GM12878 (cell line): ENCODE results near the gene TTC39A. TPM values are rescaled to one million over a fixed set of nuclear protein-coding genes. Genes with fewer than 3 reads are reported as not detected.

Experiments used
- ATAC-seq: fragments of 200-7000 bp; cut with Tn5 transposase; 3 replicates; pipeline ENCODE4 v1.9.1; 2020; ENCODE audit warnings: mild to moderate bottlenecking, moderate library complexity
- BruUV-seq: library from RNA; stranded (reverse); fragments of 400-500 nt; replicated peaks from 2 replicates; lab custom pipeline; 2021; lab: Mats Ljungman, UMichigan
- CTCF ChIA-PET: fragments of 300-600 bp; sonication (Branson Sonifier 250); formaldehyde crosslinking; extraction: SDS; loops from one replicate; lab custom pipeline; 2021; ENCODE audit warnings: inconsistent platforms; lab: Yijun Ruan, JAX
- POLR2A ChIA-PET: fragments of 350-600 bp; formaldehyde crosslinking; extraction: SDS; loops from one replicate; lab custom pipeline; 2021; ENCODE audit warnings: inconsistent platforms; lab: Charles Lee
- RAD21 ChIA-PET: fragments of 300-600 bp; sonication (Branson Sonifier 250); formaldehyde crosslinking; loops from one replicate; lab custom pipeline; 2023; ENCODE audit warnings: antibody characterized with exemption; ENCODE audit not compliant: unreplicated experiment; lab: Charles Lee
- SMC1A ChIA-PET: fragments of 300-600 bp; sonication (Branson Sonifier 250); formaldehyde crosslinking; loops from one replicate; lab custom pipeline; 2023; ENCODE audit not compliant: unreplicated experiment, uncharacterized antibody; lab: Charles Lee
- DNase-seq: peaks from one replicate; pipeline ENCODE4 v3.0.0-alpha.2; 2011; ENCODE audit warnings: low read depth, low spot score
- FAIRE-seq: peaks from 3 replicates; lab custom pipeline; 2011; peaks lifted over from hg19 to GRCh38; lab: Jason Lieb, UNC
- H2AFZ ChIP-seq: 2 replicates; pipeline ENCODE4 v1.6.0; 2011; ENCODE audit warnings: low read depth, low read length, control low read depth; ENCODE audit not compliant: control insufficient read depth
- H3K27ac ChIP-seq: 2 replicates; pipeline ENCODE4 v1.5.1; 2011; ENCODE audit warnings: control low read depth; ENCODE audit not compliant: control insufficient read depth, insufficient read depth
- H3K27me3 ChIP-seq, 2 experiments: replicated peaks in 1 of 2; 2 replicates each; pipeline versions ENCODE4 v1.6.0 to v1.6.1; 2011; ENCODE audit warnings: low read length in 1 of 2; ENCODE audit not compliant: control insufficient read depth in 2 of 2, insufficient read depth in 2 of 2
- H3K36me3 ChIP-seq, 2 experiments: 2 replicates each; pipeline ENCODE4 v1.5.1; 2011; ENCODE audit warnings: low read length in 1 of 2; ENCODE audit not compliant: control insufficient read depth in 2 of 2, insufficient read depth in 2 of 2
- H3K4me1 ChIP-seq: 2 replicates; pipeline ENCODE4 v1.6.1; 2011; ENCODE audit warnings: mild to moderate bottlenecking, low read length, moderate library complexity, mixed read lengths; ENCODE audit not compliant: control insufficient read depth, insufficient read depth
- H3K4me2 ChIP-seq: 2 replicates; pipeline ENCODE4 v1.6.0; 2011; ENCODE audit warnings: control low read depth; ENCODE audit not compliant: control insufficient read depth, insufficient read depth
- H3K4me3 ChIP-seq: fragments of 200-600 bp; sonication (generic); 2 replicates; pipeline ENCODE4 v1.5.1; 2016
- H3K79me2 ChIP-seq: 2 replicates; pipeline ENCODE4 v1.6.0; 2011; ENCODE audit warnings: low read length; ENCODE audit not compliant: control insufficient read depth, insufficient read depth
- H3K9ac ChIP-seq: 2 replicates; pipeline ENCODE4 v1.8.0; 2011; ENCODE audit warnings: low read length, control low read depth, mixed read lengths; ENCODE audit not compliant: control insufficient read depth, insufficient read depth
- H3K9me3 ChIP-seq: replicated peaks from 3 replicates; pipeline ENCODE4 v1.5.1; 2011; ENCODE audit warnings: mild to moderate bottlenecking, low read length; ENCODE audit not compliant: control insufficient read depth, insufficient read depth
- H4K20me1 ChIP-seq: 2 replicates; pipeline ENCODE4 v1.6.0; 2011; ENCODE audit not compliant: control insufficient read depth, insufficient read depth
- ATF7 ChIP-seq: fragments of 450-650 bp; IDR thresholded peaks from 2 replicates; pipeline ENCODE4 v1.6.1; 2016; ENCODE audit warnings: low read depth, mild to moderate bottlenecking
- BHLHE40 ChIP-seq, 2 experiments: fragments of 450-650 bp in 1 of 2; IDR thresholded peaks; 2 replicates each; pipeline ENCODE4 v1.6.1; 2011 to 2017; ENCODE audit warnings: low read depth in 2 of 2, borderline replicate concordance in 1 of 2, improper control_type of control experiment in 1 of 2, low read length in 1 of 2, mild to moderate bottlenecking in 1 of 2
- FOXM1 ChIP-seq: IDR thresholded peaks from 2 replicates; pipeline ENCODE4 v1.6.1; 2012; ENCODE audit warnings: low read depth, mild to moderate bottlenecking, inconsistent platforms, low read length, moderate library complexity
- RUNX3 ChIP-seq: IDR thresholded peaks from 2 replicates; pipeline ENCODE4 v1.6.1; 2012; ENCODE audit warnings: low read length, inconsistent platforms
- SRF ChIP-seq, 2 experiments: IDR thresholded peaks; 2 replicates each; pipeline ENCODE4 v1.6.1; 2011; ENCODE audit warnings: low read depth in 2 of 2, low read length in 2 of 2, mild to moderate bottlenecking in 1 of 2, moderate library complexity in 1 of 2
- YY1 ChIP-seq: IDR thresholded peaks from 2 replicates; pipeline ENCODE4 v1.6.1; 2011; ENCODE audit warnings: low read depth, mild to moderate bottlenecking, low read length
- WGBS: methylation state at CpG from one replicate; pipeline ENCODE4 v1.1.6; 2016; ENCODE audit warnings: low lambda C conversion rate; ENCODE audit not compliant: insufficient replicate concordance, insufficient coverage; ENCODE audit errors: missing lambda C conversion rate; 5-methylcytosine and 5-hydroxymethylcytosine counted together
- in situ Hi-C: fragments of 300-500 bp; cut with MboI; formaldehyde crosslinking; loops from 9 replicates; pipeline ENCODE4 v1.14.3; 2018; ENCODE audit warnings: mixed read lengths
- intact Hi-C: fragments of 100-400 bp; cut with micrococcal nuclease; formaldehyde crosslinking; loops from one replicate; pipeline ENCODE4 v1.14.2; 2022; ENCODE audit not compliant: unreplicated experiment
- polyA plus RNA-seq, 11 experiments: library from polyadenylated mRNA; depleted of rRNA in 4 of 11; unstranded in 6 of 11; stranded (reverse) in 5 of 11; fragments of >200 nt; fragmentation: Nextera tagmentation in 4 of 11; fragmentation: Illumina TruSeq in 1 of 11; extraction: Ambion mirVana in 4 of 11; extraction: Trizol in 1 of 11; gene quantifications; 1 replicate in 1 of 11; 2 replicates in 10 of 11; pipeline versions ENCODE4 v1.2.1 to v1.2.3, GENCODE V29; 2011 to 2016; ENCODE audit warnings: inconsistent platforms in 2 of 11, missing spikeins in 2 of 11, low read depth in 1 of 11
- total RNA-seq, 4 experiments: library from RNA; depleted of rRNA in 3 of 4; stranded (reverse); fragments of >200 nt in 3 of 4; fragmentation: Illumina TruSeq in 1 of 4; extraction: Trizol in 1 of 4; gene quantifications; 2 replicates each; pipeline versions ENCODE4 v1.2.1 to v1.2.3, GENCODE V29; 2013 to 2021

TTC39A gene
- total and polyA plus RNA-seq, 10 of the 15 experiments (the other 5 are each of a cell fraction or from before 2014, with no cell fraction given) = 0.18 to 3.0 (median 1.2) TPM

- Histone ChIP-seq H3K27me3 (no peaks in the 10 kb centered on the region; a peak in 1 of 4 replicates), H3K4me3 (no peak overlapping the region), H4K20me1 (no peaks in the 10 kb centered on the region), H3K79me2 (no peaks in the 10 kb centered on the region), H3K27ac (peak overlapping the region; percentile 16), H3K9me3 (no peaks in the 10 kb centered on the region; the same call in 2 of the 3 replicates), H3K36me3 (no peaks in the 10 kb centered on the region), H3K4me1 (peaks cover 62% of the 10 kb centered on the region), H3K4me2 (peak overlapping the region; percentile 6; the same call in 1 of the 2 replicates), H2AFZ (no peak overlapping the region; the same call in 1 of the 2 replicates), H3K9ac (no peak overlapping the region)
- ATAC-seq (peak; percentile 55), FAIRE-seq (no peak), DNase-seq (peak; percentile 39)
- ChIA-PET CTCF (interaction anchor here (2.1 kb wide), 1 partner anchor 110 kb away, joined by 7 read pairs; no protein-coding TSS in a partner anchor), SMC1A (no interaction called here), RAD21 (no interaction called here), POLR2A (no interaction called here)
- 80% methylated on average over 10 of the region's 10 CpGs for WGBS
- peak; percentile 84 for TF ChIP-seq RUNX3
- no peak for TF ChIP-seq ATF7
- peak; percentile 86 to 97 for TF ChIP-seq SRF (IDR thresholded peaks at IDR 0.05; ENCODE audit: low read depth in 2 of 2, low read length in 2 of 2)
- peak; percentile 41; the same call in 1 of the 2 replicates for TF ChIP-seq YY1
- no peak for TF ChIP-seq FOXM1
- TF ChIP-seq BHLHE40 (IDR thresholded peaks at IDR 0.05; ENCODE audit: borderline replicate concordance in 1 of 2, low read depth in 2 of 2, low read length in 1 of 2) = 0 out of 4 replicates have a peak, but pooled peaks of 1 of the 2 experiments have one; percentile 24
- no TSS peak for BruUV-seq
- in situ Hi-C loops = no loop called here
- intact Hi-C loops = no loop called here
Observed at GRCh38 chr1:51301152-51301843, 29.1 kb downstream of the TTC39A start.
